Endodermal cell (in vitro differentiated cells): ENCODE measurements around the gene SH3GL1. TPM values are rescaled to one million over a fixed set of nuclear protein-coding genes. Genes with fewer than 3 reads are reported as not detected.

ENCODE experiments used
- DNase-seq: peaks from one replicate; pipeline ENCODE4 v3.0.0-alpha.2; 2017
- H3K27ac ChIP-seq: 2 replicates; pipeline ENCODE4 v1.5.1; 2013; ENCODE audit warnings: mild to moderate bottlenecking, low read depth, low read length, moderate library complexity
- H3K27me3 ChIP-seq: 2 replicates; pipeline ENCODE4 v1.6.1; 2013; ENCODE audit warnings: mild to moderate bottlenecking, low read length, moderate library complexity; ENCODE audit not compliant: insufficient read depth, control insufficient read depth, poor library complexity, severe bottlenecking
- H3K36me3 ChIP-seq: 2 replicates; pipeline ENCODE4 v1.7.0; 2013; ENCODE audit warnings: mild to moderate bottlenecking, low read length, moderate library complexity; ENCODE audit not compliant: control insufficient read depth, insufficient read depth
- H3K4me1 ChIP-seq: one replicate; pipeline ENCODE4 v1.7.0; 2013; ENCODE audit warnings: low read length; ENCODE audit not compliant: control insufficient read depth, insufficient read depth
- H3K4me3 ChIP-seq: 2 replicates; pipeline ENCODE4 v1.5.1; 2013; ENCODE audit warnings: mild to moderate bottlenecking, low read length, moderate library complexity
- H3K9ac ChIP-seq: 2 replicates; pipeline ENCODE4 v1.6.1; 2013; ENCODE audit warnings: mild to moderate bottlenecking, low read length, moderate library complexity; ENCODE audit not compliant: poor library complexity, severe bottlenecking; ENCODE audit errors: extremely low read depth
- H3K9me3 ChIP-seq: 2 replicates; pipeline ENCODE4 v1.6.1; 2013; ENCODE audit warnings: mild to moderate bottlenecking, low read length, moderate library complexity; ENCODE audit not compliant: control insufficient read depth
- H3K27ac Mint-ChIP-seq: 2 replicates; pipeline ENCODE4 v1.8.0; 2020; ENCODE audit warnings: mixed read lengths
- H3K27me3 Mint-ChIP-seq: 2 replicates; pipeline ENCODE4 v1.8.0; 2021; ENCODE audit warnings: mild to moderate bottlenecking, mixed read lengths; ENCODE audit not compliant: insufficient read depth
- H3K36me3 Mint-ChIP-seq: 2 replicates; pipeline ENCODE4 v1.8.0; 2020; ENCODE audit warnings: low read depth, mixed read lengths
- H3K4me1 Mint-ChIP-seq: 2 replicates; pipeline ENCODE4 v1.8.0; 2020; ENCODE audit warnings: mixed read lengths
- H3K4me3 Mint-ChIP-seq: 2 replicates; pipeline ENCODE4 v1.8.0; 2020; ENCODE audit warnings: mild to moderate bottlenecking, moderate library complexity, mixed read lengths
- H3K9me3 Mint-ChIP-seq: 2 replicates; pipeline ENCODE4 v1.8.0; 2020; ENCODE audit warnings: mild to moderate bottlenecking, mixed read lengths
- CTCF ChIP-seq: fragments of 200-600 bp; sonication (generic); conservative IDR thresholded peaks from 2 replicates; pipeline ENCODE4 v1.5.0; 2021; ENCODE audit warnings: antibody characterized with exemption, mild to moderate bottlenecking
- WGBS, 2 experiments: methylation state at CpG; one replicate each; pipeline versions ENCODE4 v1.1.5 to v1.1.7; 2013; ENCODE audit warnings: missing lambda C conversion rate in 2 of 2, mixed read lengths in 1 of 2; ENCODE audit not compliant: insufficient coverage in 1 of 2, insufficient read length in 1 of 2; 5-methylcytosine and 5-hydroxymethylcytosine counted together
- total RNA-seq, 2 donors: library from RNA; stranded (reverse); fragmentation: NEBNext Ultra II Directional in 1 of 2; extraction: Animal tissue kit (Norgen Biotek cat#: 25700) in 1 of 2; gene quantifications; 2 replicates in 1 of 2; 3 replicates in 1 of 2; pipeline ENCODE4 v1.2.1, GENCODE V29; 2021

SH3GL1 gene
- total RNA-seq, 2 donors from 2014 or later = 76.8 to 77.0 TPM

DNA sequence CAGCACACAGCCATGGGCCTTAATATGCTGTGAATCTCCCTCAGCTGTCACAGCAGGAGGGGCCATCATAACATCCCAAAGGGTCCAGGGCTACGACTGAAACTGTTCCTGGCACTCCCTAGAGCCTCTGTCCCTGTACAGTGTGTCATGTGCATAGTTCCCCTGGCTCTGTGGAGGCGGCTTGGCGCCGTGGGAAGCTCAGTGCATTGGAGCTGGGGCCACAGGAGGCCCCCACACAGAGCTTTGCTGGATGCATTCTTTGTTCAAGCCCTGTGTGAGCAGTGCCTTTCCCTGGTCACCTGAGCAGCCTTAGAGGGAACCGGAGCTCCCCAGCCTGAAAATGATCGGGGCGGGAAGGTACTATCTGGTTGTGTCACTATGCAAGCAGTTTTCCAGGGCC, 35.9 kb upstream of the SH3GL1 start:
- H3K36me3 ChIP-seq = peaks cover 75% of the 10 kb centered on the region
- H3K4me1 ChIP-seq = no peaks in the 10 kb centered on the region
- H3K27me3 ChIP-seq = no peaks in the 10 kb centered on the region
- TF ChIP-seq CTCF = no peak
- no peaks in the 10 kb centered on the region for H3K4me1 Mint-ChIP-seq
- no peak overlapping the region for H3K4me3 ChIP-seq
- no peaks in the 10 kb centered on the region for H3K27me3 Mint-ChIP-seq
- no peak overlapping the region for H3K9ac ChIP-seq
- H3K27ac ChIP-seq = no peak overlapping the region
- H3K27ac Mint-ChIP-seq = no peak overlapping the region
- H3K36me3 Mint-ChIP-seq = peaks cover 79% of the 10 kb centered on the region
- H3K9me3 ChIP-seq = peaks cover 5% of the 10 kb centered on the region
- no peaks in the 10 kb centered on the region for H3K9me3 Mint-ChIP-seq
- 95% methylated on average over 7 of the region's 7 CpGs for WGBS, 2 experiments
- no peak overlapping the region for H3K4me3 Mint-ChIP-seq
- peak; percentile 42 for DNase-seq

DNA sequence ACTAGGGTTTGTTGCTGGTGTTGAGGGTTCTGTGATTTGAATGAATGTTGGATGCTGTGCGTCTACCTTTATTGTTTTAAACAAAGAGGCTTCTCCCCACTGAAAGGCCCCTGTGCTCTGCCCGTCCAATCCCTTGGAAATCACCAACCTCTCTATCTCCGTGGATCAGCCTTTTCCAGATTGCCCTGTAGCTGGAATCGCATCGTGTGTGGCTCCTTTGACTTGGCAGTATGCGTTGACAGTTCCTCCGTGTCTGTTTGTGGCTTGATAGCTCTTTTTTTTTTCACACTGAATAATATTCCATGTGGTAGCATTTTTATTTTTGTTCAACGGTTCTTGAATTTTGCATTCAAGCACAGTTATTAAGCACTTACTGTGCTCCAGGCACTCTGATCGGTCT, 34.0 kb upstream of the SH3GL1 start:
- peaks cover 5% of the 10 kb centered on the region for H3K9me3 ChIP-seq
- H3K36me3 ChIP-seq = peaks cover 81% of the 10 kb centered on the region
- no peaks in the 10 kb centered on the region for H3K4me1 ChIP-seq
- H3K27ac Mint-ChIP-seq = no peak overlapping the region
- H3K27ac ChIP-seq = no peak overlapping the region
- DNase-seq = no peak
- TF ChIP-seq CTCF = no peak
- H3K4me1 Mint-ChIP-seq = no peaks in the 10 kb centered on the region
- H3K9me3 Mint-ChIP-seq = no peaks in the 10 kb centered on the region
- H3K36me3 Mint-ChIP-seq = peaks cover 82% of the 10 kb centered on the region
- no peak overlapping the region for H3K4me3 Mint-ChIP-seq
- no peak overlapping the region for H3K9ac ChIP-seq
- no peak overlapping the region for H3K4me3 ChIP-seq
- 95 to 97% methylated on average over 7 to 9 of the region's 9 CpGs for WGBS, 2 experiments
- no peaks in the 10 kb centered on the region for H3K27me3 Mint-ChIP-seq
- H3K27me3 ChIP-seq = no peaks in the 10 kb centered on the region

- H3K4me3 Mint-ChIP-seq = no peak overlapping the region
- DNase-seq = no peak
- H3K9me3 Mint-ChIP-seq = no peaks in the 10 kb centered on the region
- no peak overlapping the region for H3K4me3 ChIP-seq
- TF ChIP-seq CTCF = no peak
- no peaks in the 10 kb centered on the region for H3K4me1 Mint-ChIP-seq
- peaks cover 5% of the 10 kb centered on the region for H3K9me3 ChIP-seq
- no peak overlapping the region for H3K27ac Mint-ChIP-seq
- 95 to 97% methylated on average over 18 to 28 of the region's 28 CpGs for WGBS, 2 experiments
- H3K27me3 ChIP-seq = no peaks in the 10 kb centered on the region
- no peaks in the 10 kb centered on the region for H3K27me3 Mint-ChIP-seq
- H3K27ac ChIP-seq = no peak overlapping the region
- peaks cover 85% of the 10 kb centered on the region for H3K36me3 Mint-ChIP-seq
- H3K4me1 ChIP-seq = no peaks in the 10 kb centered on the region
- no peak overlapping the region for H3K9ac ChIP-seq
- peaks cover 80% of the 10 kb centered on the region for H3K36me3 ChIP-seq
Measured at GRCh38 chr19:4432918-4433506, 32.7 kb upstream of the SH3GL1 start.
